NCI-H146 (cell line): Measurements from ENCODE around the gene PER3.

Experiments used
- DNase-seq: peaks from one replicate; lab custom pipeline; 2025; lab: John Stamatoyannopoulos, UW

Gene PER3

DNA sequence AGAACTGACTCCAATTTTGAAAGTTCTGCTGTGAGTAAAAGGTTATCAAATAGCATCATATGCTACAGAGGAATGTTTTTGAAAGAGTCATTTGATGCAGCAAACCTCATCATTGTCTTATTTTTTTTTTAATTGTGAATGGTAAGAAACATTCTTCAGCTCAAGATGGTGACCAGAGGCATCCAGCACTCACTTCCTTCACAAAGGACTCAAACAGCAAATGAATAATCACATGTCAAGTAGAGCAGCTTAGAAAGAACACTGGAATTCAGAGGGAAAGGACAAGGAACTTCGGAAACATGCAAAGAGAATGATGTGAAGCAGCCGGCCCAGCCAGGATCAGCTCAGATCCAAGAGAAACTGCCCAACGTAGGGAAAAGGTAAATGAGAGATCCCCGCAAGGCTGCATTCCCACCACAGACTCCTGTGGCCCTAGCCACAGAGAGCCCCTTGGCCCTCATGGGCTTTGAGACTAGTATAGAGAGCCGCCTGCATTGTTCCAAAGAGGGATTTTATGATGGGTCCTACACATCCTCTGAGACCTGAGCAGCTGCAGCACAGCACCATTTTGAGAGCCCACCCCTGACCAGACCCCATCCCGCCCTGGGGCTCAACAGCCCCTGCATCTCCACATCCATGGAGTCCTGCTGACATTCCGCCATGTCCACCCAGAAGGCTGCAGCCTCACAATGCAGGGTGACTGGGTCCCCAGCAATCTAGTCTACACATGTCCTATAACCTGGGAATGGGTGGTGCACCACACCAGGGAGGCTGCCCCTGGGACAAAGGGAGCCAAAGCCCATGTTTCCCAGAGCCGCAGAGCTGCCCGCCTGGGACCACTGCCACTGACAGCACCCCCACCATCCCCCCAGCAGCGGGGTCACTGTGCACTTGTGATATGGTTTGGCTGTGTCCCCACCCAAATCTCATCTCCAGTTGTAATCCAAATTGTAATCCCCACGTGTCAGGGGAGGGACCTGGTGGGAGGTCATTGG is 90.0 kb downstream of the PER3 start:
- no peak for DNase-seq

DNA sequence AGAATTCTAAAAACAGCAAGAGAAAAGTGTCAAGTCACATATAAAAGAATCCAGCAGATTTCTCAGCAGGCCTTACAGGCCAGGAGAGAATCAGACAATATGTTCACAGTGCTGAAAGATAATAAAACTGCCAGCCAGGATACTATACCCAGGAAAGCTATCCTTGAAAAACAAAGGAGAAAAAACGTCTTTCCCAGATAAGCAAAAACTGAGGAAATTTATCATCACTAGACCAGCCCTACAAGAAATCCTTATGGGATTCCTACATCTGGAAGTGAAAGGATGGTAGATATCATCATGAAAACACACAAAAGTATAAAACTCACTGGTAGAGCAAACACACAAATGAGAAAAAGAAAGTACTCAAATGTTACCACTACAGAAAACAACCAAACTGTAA is 93.9 kb downstream of the PER3 start:
- DNase-seq, result no peak

DNA sequence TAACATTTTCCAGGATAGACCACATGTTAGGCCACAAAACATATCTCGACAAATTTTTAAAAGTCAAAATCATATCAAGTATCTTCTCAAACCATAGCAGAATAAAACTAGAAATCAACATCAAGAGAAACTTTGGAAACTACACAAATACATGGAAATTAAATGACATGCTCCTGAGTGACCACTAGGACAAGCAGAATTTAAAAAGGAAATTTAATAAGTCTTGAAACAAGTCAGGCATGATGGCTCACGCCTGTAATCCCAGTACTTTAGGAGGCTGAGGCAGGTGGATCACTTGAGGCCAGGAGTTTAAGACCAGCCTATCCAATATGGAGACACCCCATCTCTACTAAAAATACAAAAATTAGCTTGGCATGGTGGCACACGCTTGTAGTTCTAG is 95.1 kb downstream of the PER3 start:
- DNase-seq, result no peak

DNA sequence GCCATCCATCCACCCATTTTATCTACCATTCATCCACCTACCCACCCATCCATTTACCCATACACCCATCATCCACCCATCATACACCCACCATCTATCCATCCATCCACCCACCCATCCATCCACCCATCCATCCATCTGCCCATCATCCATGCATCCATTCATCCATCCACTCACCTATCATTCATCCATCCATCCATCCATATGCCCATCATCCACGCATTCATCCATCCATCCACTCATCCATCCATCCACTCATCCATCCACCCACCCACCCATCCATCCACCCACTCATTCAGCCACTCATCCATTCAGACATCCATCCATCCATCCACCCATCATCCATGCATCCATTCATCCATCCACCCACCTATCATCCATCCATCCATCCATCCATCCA is 100.7 kb downstream of the PER3 start:
- DNase-seq, result no peak

DNA sequence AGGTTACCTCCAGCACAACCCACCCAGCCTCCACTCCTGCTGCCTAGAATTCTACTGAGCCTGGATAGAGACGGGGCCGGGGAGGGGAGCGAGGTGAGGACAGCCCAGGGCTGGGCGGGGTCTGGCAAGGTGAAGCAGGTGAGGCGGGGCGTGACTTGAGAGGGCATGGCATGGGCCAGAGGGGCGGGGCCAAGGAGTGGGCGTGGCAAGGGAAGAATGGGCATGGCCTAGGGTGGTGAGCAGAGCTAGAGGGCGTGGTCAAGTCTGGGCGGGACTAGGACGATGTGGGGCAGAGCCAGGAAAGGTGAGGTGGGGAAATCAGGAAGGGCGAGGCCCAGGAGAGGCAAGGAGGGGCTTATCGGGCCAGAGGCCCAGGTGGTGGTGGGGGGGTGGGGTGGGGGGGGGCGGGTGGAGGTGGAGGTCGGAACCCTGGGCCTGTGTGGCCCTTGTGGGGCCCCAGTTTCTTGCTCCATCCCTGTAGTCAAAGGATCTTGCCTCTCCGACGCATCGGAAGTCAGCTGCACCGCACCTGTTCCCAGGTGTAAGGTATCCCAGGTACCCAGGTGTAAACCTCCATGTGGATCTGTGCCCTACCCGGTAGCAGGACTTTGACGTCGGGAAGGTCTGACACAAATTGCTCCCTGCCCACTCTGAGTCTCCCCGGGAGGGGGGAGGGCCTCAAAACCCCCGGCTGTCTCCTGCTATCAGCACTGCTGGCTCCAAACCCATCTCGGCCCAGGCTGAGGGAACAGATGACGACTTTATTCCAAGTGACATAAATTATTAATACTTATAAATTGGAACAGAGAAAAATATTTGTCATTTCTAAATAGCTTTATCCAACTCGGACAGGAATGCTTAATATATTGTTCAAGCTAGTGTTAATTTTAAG is 101.7 kb downstream of the PER3 start:
- peak; percentile 93 for DNase-seq

- peak; percentile 53 for DNase-seq
Observed at GRCh38 chr1:7886405-7886745, 102.3 kb downstream of the PER3 start.

DNA sequence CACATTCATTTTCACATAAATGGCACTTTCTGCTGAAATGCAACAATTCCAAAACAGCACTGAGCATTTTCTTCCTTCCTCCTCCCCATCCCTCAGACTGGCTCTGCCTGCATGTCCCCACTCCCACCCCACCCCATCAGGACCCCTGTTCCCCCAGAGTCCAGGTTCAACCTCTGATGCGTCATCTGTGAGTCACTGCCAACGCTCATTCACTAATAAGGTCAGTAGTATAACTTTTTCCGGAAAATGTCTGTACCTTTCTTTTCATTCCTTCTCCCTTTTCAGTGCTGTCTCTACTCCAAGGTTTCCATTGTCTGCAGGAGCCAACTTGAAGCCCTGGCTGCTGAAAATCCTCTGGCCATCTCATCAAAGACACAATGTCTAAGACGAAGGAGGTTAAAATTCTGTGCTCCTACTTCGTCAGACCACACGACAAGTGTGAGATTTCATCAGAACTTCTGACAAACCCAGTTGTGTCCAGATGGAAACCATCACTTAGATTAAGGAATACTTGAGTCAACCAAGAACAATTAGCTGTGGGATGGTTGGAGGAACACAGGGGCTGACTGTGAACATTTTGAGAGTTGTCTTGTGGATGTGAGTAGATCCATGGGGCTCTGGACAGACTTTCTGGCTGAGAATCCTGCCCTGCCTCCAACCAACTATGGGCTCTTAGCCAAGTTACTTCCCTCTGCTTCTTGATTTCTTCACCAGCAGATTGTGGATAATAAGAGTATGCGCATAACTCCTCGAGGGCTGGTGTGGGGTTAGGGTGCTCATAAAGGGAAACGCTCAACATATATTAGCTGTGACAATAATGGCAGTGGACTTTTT is 104.4 kb downstream of the PER3 start:
- no peak for DNase-seq

- no peak for DNase-seq
Observed at GRCh38 chr1:7890853-7891252, 106.8 kb downstream of the PER3 start.

DNA sequence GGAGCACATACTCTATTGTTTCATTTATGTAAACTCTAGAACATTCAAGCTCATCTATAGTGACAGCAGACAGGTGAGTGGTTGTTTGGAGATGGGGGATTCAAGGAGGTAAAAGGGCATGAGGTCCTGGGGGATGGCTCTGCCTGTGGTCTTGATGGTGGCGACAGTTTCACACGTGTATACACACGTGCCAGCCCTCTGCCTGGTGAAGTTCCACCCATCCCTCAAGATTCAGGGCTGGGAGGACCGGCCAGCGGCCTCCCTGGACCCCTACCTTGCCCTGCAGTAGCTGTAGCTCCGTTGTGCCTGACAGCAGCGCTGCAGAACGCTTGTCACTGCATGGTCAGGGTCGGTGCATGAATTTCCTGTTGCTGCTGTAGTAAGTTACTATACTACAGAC is 107.7 kb downstream of the PER3 start:
- DNase-seq, result no peak

- no peak for DNase-seq
Observed at GRCh38 chr1:7893529-7894180, 109.6 kb downstream of the PER3 start.
